ENCODE measurements around the gene DNAJC8. TPM values are rescaled to one million over a fixed set of nuclear protein-coding genes. Genes with fewer than 3 reads are reported as not detected.
A peak's percentile ranks its signal among the peaks of the same experiment; 100 is the strongest.

Gene DNAJC8
- total and polyA plus RNA-seq, 2 of the 8 experiments (the other 6 are each of a cell fraction or from before 2014, with no cell fraction given) = 116 to 134 TPM

DNA sequence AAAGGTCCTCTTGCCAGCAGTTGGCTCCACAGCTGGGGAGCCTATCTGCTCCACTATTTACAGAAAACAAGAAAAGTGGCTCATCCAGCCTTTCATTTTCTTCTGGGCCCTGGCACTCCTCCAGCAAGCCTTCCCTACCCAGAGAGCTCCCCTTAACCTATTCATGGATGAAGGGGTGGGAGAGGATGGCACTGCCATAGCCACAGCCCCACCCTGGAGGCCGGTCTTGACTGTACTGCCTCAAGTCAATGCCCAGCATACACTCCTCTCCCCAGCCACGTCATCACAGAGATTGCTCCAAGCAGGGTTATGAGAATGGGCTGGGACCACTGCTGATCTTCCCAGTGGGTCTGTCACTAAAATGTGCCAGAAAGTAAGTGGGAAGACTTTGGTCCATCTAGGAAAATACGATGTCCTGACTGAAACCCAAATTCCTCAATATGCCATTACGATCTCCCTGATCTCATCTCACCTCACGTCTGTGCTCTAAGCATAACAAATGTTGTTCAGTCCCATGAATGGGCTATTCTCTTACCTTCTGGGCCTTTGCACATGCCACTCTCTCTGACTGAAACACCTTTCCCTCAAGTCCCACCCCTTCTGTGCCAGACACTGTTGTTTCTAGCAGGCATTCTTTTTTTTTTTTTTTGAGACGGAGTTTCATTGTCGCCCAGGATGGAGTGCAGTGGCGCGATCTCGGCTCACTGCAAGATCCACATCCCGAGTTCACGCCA is 35.0 kb downstream of the DNAJC8 start:
- 88% methylated on average over 7 of the region's 12 CpGs; no CpG with 5 or more reads in 1 of the 2 experiments for WGBS, 2 experiments (ENCODE audit: extremely low coverage in 1 of 2, insufficient coverage in 1 of 2, insufficient read length in 1 of 2, insufficient replicate concordance in 2 of 2, low coverage in 1 of 2, low lambda C conversion rate in 2 of 2, missing lambda C conversion rate in 1 of 2)
- H4K20me1 ChIP-seq (replicated peaks in 1 of 2; ENCODE audit: control insufficient read depth in 1 of 2, insufficient read depth in 2 of 2, low read length in 2 of 2) = no peaks in the 10 kb centered on the region
- no peaks in the 10 kb centered on the region for H3K9me3 ChIP-seq (ENCODE audit: insufficient read depth in 2 of 2, low read depth in 1 of 2, low read length in 1 of 2)
- TF ChIP-seq SAP30 (IDR thresholded peaks at IDR 0.05; ENCODE audit: insufficient read depth, insufficient replicate concordance, low read length) (no peak), CHD1 (IDR thresholded peaks at IDR 0.05; ENCODE audit: low read depth, low read length) (no peak), KDM5A (IDR thresholded peaks at IDR 0.05; ENCODE audit: low read length) (no peak), POLR2A (IDR thresholded peaks at IDR 0.05; ENCODE audit: control extremely low read depth in 1 of 2, low read depth in 2 of 2, low read length in 2 of 2) (no peak), YY1 (IDR thresholded peaks at IDR 0.05; ENCODE audit: low read depth, low read length) (no peak), TEAD4 (IDR thresholded peaks at IDR 0.05; ENCODE audit: low read depth, low read length) (no peak), CTBP2 (IDR thresholded peaks at IDR 0.05; ENCODE audit: borderline replicate concordance, insufficient read depth, insufficient read length, low read length) (no peak), SP2 (IDR thresholded peaks at IDR 0.05; ENCODE audit: low read length) (no peak), ZNF274 (IDR thresholded peaks at IDR 0.05; ENCODE audit: borderline replicate concordance, extremely low read depth, low read length) (no peak)
- no peak overlapping the region for H3K4ac ChIP-seq (replicated peaks; ENCODE audit: insufficient read length, low read depth, low read length)
- H3K79me1 ChIP-seq (ENCODE audit: low read depth, low read length) = no peaks in the 10 kb centered on the region; the same call in 1 of the 2 replicates
- H3K27me3 ChIP-seq (replicated peaks in 1 of 4; ENCODE audit: control insufficient read depth in 3 of 4, extremely low read depth in 1 of 4, insufficient read depth in 3 of 4, low read length in 3 of 4) = no peaks in the 10 kb centered on the region
- H2BK120ac ChIP-seq (replicated peaks; ENCODE audit: low read depth, low read length) = no peak overlapping the region
- DNase-seq (ENCODE audit: low read depth in 1 of 2, low spot score in 2 of 2) (no peak), FAIRE-seq (no peak)
- H3K4me2 ChIP-seq (ENCODE audit: insufficient read depth in 1 of 2, low read depth in 2 of 2, low read length in 2 of 2) = no peak overlapping the region; a peak in 1 of 4 replicates
- H2BK15ac ChIP-seq (ENCODE audit: low read length) = no peak overlapping the region
- H3K14ac ChIP-seq (ENCODE audit: insufficient read length) = no peak overlapping the region
- H2BK5ac ChIP-seq (ENCODE audit: low read depth, low read length) = no peak overlapping the region
- no peak overlapping the region for H3K27ac ChIP-seq (ENCODE audit: low read depth, low read length)
- no peak overlapping the region for H4K5ac ChIP-seq (ENCODE audit: insufficient read length, low read depth, low read length)
- H3K23me2 ChIP-seq (ENCODE audit: low read depth, low read length) = peaks cover 5% of the 10 kb centered on the region; the same call in 1 of the 2 replicates
- no peak overlapping the region for H3K9ac ChIP-seq (replicated peaks in 1 of 4; ENCODE audit: extremely low read depth in 1 of 4, low read depth in 3 of 4, low read length in 3 of 4)
- no peak overlapping the region for H4K8ac ChIP-seq (ENCODE audit: extremely low read depth, insufficient read depth, low read length)
- H3K18ac ChIP-seq (ENCODE audit: extremely low read depth, low read length) = no peak overlapping the region
- H3K4me3 ChIP-seq (ENCODE audit: extremely low read depth in 1 of 4, insufficient read depth in 2 of 4, low read depth in 3 of 4, low read length in 4 of 4) = no peak overlapping the region
- no peak overlapping the region for H2AFZ ChIP-seq (ENCODE audit: low read length)
- ChIA-PET CTCF (ENCODE audit: partially characterized antibody) (interaction anchor here (1.0 to 1.9 kb wide), 2 partner anchors 9 to 11 kb away, joined by 5 to 6 read pairs; no protein-coding TSS in a partner anchor), POLR2A (ENCODE audit: partially characterized antibody) (interaction anchor here (0.7 to 1.4 kb wide), 4 partner anchors 10 to 383 kb away, joined by 3 read pairs; no protein-coding TSS in a partner anchor)
- H3K4me1 ChIP-seq (replicated peaks in 1 of 4; ENCODE audit: control insufficient read depth in 3 of 4, insufficient read depth in 4 of 4, low read length in 3 of 4) = peaks cover 11 to 34% (median 22%) of the 10 kb centered on the region in 4 experiments
- no peaks in the 10 kb centered on the region for H3K79me2 ChIP-seq (ENCODE audit: control insufficient read depth in 1 of 2, insufficient read depth in 2 of 2, low read length in 2 of 2)
- H3K23ac ChIP-seq (ENCODE audit: insufficient read length) = no peak overlapping the region
- H2BK12ac ChIP-seq (ENCODE audit: low read depth, low read length) = no peak overlapping the region
- no peak overlapping the region for H3K56ac ChIP-seq (replicated peaks; ENCODE audit: insufficient read length, low read depth, low read length)
- H4K91ac ChIP-seq (replicated peaks; ENCODE audit: insufficient read length, low read length) = peak overlapping the region; percentile 76
- H2AK5ac ChIP-seq (ENCODE audit: low read depth, low read length) = no peak overlapping the region
- H3K36me3 ChIP-seq (ENCODE audit: control insufficient read depth in 2 of 4, insufficient read depth in 4 of 4, low read length in 3 of 4) = peaks cover 13 to 35% (median 23%) of the 10 kb centered on the region in 4 experiments
- H2BK20ac ChIP-seq (ENCODE audit: low read length) = no peak overlapping the region
